Medulla oblongata (tissue), 1 donor: ENCODE measurements around the gene NEURL1B.
"Not testable (repeated sequence)": the region's sequence is repeated elsewhere in the genome, so short reads cannot be mapped to it uniquely, and the experiment has no call there.

Experiments used
- DNase-seq: peaks from one replicate; pipeline ENCODE4 v3.0.0-alpha.2; 2015; ENCODE audit errors: extremely low spot score

Gene NEURL1B

DNA sequence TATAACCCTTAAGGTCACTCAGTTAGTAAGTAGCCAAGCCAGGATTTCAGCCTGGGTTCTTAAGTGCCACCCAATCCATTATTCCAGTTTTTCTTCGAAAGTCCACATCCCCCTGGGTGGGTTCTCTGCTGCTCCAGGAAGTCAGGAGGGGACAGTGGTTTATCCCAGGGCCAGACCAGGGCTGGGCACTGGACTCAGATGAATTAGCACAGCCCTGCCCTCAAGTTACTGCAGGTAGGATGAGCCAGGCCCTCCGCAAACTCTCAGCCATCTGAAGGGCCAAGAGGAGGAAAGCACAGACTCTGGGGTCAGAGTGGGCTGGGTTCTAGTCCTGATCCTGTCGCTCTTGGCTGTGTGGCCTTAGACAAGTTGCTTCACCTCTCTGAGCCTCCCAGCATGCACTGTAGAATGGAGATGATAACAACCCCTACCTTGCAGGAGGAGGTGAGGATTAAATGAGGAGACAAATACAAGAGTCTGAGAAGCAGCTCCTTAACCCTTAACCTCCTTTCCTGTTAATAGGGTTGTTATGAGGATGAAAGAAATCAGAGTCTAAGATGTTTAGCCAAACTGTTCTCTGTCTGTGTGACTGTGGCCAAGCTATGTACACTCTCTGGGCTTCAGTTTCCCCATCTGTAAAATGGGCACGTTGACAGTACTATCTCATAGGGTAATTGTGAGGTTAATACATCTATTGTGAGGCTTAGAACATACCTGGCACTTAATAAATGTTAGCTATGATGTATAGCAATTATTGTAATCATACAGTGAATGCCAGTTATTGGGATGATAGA, 6.8 kb upstream of the NEURL1B start:
- no peak for DNase-seq

- DNase-seq: no peak
Observed at GRCh38 chr5:172635038-172635437, 6.0 kb upstream of the NEURL1B start.

DNA sequence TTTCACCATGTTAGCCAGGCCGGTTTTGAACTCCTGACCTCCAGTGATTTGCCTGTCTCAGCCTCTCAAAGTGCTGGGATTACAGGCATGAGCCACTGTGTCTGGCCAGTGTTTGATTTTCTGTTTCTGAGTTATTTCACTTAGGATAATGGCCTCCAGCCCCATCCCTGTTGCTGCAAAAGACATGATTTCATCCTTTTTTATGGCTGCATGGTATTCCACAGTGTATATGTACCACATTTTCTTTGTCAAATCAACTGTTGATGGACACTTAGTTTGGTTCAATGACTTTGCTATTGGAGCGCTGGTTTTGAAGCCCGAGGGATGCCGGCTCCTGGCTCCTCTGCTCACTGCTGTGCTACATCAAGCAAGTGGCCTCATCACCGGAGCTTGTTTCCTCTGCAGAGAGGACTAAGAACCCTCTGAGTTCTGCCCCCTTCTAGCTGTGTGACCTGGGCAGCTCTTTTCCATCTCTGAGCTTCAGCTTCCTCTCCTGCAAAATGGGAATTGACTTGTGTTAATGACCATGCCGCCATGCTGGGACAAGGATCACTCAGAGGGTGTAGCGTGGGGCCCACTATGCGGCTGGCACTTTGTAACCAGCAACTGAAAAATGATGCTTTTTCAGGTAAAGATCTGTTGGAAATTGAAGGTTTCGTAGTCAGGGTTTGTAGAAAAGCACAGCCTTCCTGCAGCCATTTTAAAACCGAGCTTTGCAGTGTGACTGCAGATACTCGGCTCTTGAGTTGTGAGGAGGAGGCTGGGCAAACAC, 4.6 kb upstream of the NEURL1B start:
- DNase-seq: no peak

- DNase-seq: no peak
Observed at GRCh38 chr5:172637110-172637580, 3.9 kb upstream of the NEURL1B start.

DNA sequence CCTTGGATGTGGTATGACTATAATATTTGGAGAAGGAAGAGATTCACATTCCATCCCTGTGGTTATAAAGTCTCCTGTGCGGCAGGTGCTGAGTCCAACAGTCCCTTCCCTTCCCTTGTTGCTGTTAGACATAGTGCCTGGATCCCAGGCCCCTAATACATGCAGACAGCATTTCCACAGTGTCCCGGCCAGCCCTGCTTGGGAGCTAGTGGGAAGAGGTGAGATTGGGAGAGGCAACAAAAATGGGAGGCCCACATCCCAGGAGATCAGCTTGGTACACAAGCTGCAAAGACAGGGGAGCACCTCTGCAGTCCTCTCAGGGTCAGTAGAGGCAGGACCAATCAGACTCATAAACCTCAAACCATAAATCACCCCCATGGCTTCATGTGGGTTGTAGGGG, 3.3 kb upstream of the NEURL1B start:
- DNase-seq: no peak

GRCh38 chr5:172638209-172638768, 2.8 kb upstream of the NEURL1B start:
- DNase-seq: no peak

GRCh38 chr5:172640139-172640538, 924 bp upstream of the NEURL1B start:
- DNase-seq: no peak

- DNase-seq: no peak
Observed at GRCh38 chr5:172641359-172642050, 442 bp downstream of the NEURL1B start.

GRCh38 chr5:172642051-172642409, 967 bp downstream of the NEURL1B start:
- no peak for DNase-seq

- no peak for DNase-seq
Observed at GRCh38 chr5:172642486-172642885, 1.4 kb downstream of the NEURL1B start.

DNA sequence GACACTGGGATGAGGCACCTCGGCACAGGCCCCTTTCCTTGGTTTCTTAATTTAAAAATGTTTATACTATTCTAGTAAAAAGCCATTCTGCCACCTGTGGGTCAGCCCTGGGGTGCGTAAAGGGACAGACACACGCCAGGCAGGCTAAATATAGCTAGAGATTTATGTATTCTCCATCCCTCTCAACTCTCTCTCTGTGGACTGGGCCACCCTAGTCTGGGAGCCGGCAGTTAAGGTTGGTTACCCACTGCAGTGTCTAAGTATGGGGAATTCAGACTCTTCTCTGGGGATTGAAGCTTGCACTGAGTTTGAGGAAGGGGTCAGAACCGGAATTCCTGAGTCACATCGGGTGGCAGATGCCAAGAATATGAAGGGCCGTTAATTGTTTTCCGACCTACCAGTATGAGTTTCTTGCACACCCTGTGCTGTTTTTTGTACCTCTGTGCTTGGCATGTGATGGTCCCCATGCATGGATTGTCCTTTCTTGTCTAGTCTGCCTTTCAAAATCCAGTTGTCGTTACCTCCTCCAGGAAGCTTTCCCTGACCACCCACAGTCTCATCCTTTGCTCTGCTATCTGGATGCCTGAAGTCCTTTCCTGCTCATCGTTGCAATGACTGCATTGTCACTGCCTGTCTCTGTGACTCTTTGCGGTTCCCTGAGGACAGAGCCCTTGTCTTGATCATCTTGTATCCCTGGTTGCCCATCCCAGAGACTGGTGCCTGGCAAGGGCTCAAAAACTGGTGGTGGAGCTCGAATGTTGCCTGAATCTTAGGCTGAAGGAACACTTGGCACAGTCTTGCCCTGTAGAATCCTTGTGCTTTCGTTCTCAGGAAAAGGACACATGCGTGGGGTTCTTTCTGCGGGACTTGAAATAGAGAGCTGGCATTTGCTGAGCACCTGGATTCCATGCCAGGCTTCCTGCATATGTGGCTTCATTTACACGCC, 2.1 kb downstream of the NEURL1B start:
- DNase-seq: no peak

- no peak for DNase-seq
Observed at GRCh38 chr5:172644266-172644665, 3.2 kb downstream of the NEURL1B start.

DNA sequence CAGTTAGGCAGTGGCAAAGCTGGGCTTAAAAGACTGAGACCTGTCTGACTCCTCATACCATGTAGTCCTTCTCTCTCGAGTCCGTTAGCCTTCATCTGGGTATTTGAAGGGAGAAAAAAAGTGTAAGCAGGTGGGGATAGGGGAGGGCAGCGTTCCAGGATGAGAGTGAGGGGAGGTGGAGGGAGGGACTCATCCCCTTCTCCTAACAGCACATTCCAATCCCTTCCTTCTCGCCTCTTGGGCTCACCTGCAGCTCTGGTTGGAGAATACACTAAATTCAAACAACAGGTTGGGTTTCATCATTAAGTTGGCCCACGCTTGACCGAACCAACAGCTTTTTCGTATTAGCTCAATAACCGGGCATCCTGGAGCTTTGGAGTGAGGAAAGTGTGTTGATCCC, 3.6 kb downstream of the NEURL1B start:
- no peak for DNase-seq

DNA sequence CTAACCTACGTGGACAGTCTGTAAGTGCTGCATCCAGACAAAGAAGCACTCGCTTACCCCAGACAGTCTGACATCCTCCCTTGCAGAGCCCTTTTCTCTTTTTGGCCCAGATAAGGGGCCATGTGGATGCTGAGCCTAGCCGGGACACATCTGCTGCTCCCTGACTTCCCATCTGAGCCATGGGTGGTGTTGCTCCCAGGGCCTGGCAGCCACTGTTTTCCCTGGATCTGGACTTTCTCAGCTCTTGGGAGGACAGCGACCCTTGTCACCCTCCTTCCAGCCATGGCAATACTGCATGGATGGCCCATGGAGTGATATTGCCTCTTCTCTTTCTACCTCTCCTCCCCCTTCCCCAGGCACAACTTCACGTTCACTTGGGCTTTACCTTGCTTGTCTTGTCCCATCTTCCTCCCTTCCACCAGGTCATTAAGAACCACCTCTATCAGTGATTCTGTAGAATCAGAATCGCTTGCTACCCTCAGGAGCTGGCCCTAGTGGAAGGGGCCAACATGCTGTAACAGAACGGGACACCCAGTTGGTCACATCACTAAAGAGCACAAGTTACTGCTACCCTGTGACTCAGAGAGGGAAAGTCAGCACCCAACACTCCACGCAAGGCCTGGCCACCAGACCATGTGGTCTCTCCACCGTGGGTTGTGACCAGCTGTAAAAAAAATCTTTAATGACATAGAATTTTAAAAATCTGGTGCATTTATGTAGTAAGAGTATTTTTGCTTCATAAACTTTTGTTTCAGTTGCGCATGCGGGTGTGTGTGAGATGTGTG, 4.4 kb downstream of the NEURL1B start:
- no peak for DNase-seq

- peak; percentile 23 for DNase-seq
Observed at GRCh38 chr5:172646716-172647285, 5.7 kb downstream of the NEURL1B start.

- DNase-seq: no peak
Observed at GRCh38 chr5:172647352-172648012, 6.4 kb downstream of the NEURL1B start.

- no peak for DNase-seq
Observed at GRCh38 chr5:172648013-172648381, 6.9 kb downstream of the NEURL1B start.

DNA sequence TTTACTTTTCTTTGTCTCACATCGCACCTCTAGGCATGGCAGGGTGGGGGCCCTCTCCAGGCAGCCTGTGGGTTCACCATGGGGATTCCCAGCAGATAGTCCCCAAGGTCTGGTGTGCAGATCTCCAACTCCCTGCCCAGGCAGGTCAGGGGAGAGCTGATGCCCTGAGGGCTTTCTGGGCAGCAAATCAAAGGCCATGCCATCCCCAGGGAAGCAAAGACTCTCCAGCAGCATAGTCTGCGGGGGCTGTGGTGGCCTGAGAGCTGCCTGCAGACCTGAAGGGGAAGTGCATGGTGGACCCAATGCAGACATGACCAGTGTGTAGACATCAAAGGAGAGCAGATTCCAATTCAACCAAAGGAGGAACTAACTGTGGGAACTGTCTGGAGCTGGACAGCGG, 7.7 kb downstream of the NEURL1B start:
- DNase-seq: no peak

DNA sequence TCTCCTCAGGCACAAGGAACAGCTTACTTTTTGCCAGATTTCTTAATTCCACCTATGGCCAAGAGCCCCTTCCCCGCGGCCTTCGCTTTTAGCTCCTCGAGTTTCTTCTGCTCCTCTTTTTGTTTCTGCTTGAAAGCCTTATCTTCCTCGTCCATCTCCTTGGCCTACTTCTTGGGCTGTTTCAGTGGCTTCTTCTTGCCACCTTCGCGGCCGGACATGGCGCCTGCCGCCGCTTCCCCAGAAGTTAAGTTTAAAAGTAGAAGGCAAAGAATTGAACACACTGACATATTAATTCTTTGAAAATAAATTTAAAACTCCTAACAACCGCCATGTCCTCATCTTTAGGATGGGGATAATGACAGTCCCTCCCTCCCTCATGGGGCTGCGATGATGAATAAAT, 15.4 kb downstream of the NEURL1B start:
- not testable (repeated sequence) for DNase-seq
